Neural crest cell (in vitro differentiated cells): ENCODE results near the gene ZSCAN1. TPM values are rescaled to one million over a fixed set of nuclear protein-coding genes. Genes with fewer than 3 reads are reported as not detected.
A peak's percentile ranks its signal among the peaks of the same experiment; 100 is the strongest.

Experiments used
- DNase-seq: peaks from one replicate; pipeline ENCODE4 v3.0.0; 2021; ENCODE audit warnings: low read depth, mixed read lengths, low spot score
- H3K27ac Mint-ChIP-seq: one replicate; pipeline ENCODE4 v1.8.0; 2021; ENCODE audit warnings: mild to moderate bottlenecking, mixed read lengths; ENCODE audit not compliant: unreplicated experiment
- H3K27me3 Mint-ChIP-seq: 2 replicates; pipeline ENCODE4 v1.8.0; 2021; ENCODE audit warnings: low read depth, mild to moderate bottlenecking, mixed read lengths
- H3K36me3 Mint-ChIP-seq: 2 replicates; pipeline ENCODE4 v1.8.0; 2021; ENCODE audit warnings: low read depth, mild to moderate bottlenecking, mixed read lengths
- H3K4me1 Mint-ChIP-seq: 2 replicates; pipeline ENCODE4 v1.8.0; 2021; ENCODE audit warnings: mixed read lengths
- H3K4me3 Mint-ChIP-seq: one replicate; pipeline ENCODE4 v1.8.0; 2021; ENCODE audit warnings: mild to moderate bottlenecking, mixed read lengths
- H3K9me3 Mint-ChIP-seq: 2 replicates; pipeline ENCODE4 v1.8.0; 2021; ENCODE audit warnings: mixed read lengths
- long read RNA-seq: library from polyadenylated mRNA; unstranded; transcript quantifications from one replicate; pipeline ENCODE4 v2.0.0, GENCODE V29; 2020
- total RNA-seq: library from RNA; stranded (reverse); gene quantifications from 2 replicates; pipeline ENCODE4 v1.2.1, GENCODE V29; 2021
- TF ChIP-seq, protein P1 (sequence below): fragments of 200-600 bp; sonication (generic); conservative IDR thresholded peaks from 2 replicates; pipeline ENCODE4 v1.5.0; 2021; ENCODE audit warnings: antibody characterized with exemption, mild to moderate bottlenecking

Gene ZSCAN1
- total RNA-seq = 7.1 and 7.6 TPM in 2 replicates
- long read RNA-seq = 0 reads

- Mint-ChIP-seq H3K4me3 (peak within 1 kb of the TSS; percentile 93), H3K9me3 (peaks cover 15% of the 10 kb centered on the region), H3K27ac (peak within 1 kb of the TSS; percentile 93), H3K4me1 (peaks cover 13% of the 10 kb centered on the region), H3K36me3 (peaks cover 19% of the 10 kb centered on the region), H3K27me3 (peaks cover 2% of the 10 kb centered on the region)
- TF ChIP-seq, protein P1, sequence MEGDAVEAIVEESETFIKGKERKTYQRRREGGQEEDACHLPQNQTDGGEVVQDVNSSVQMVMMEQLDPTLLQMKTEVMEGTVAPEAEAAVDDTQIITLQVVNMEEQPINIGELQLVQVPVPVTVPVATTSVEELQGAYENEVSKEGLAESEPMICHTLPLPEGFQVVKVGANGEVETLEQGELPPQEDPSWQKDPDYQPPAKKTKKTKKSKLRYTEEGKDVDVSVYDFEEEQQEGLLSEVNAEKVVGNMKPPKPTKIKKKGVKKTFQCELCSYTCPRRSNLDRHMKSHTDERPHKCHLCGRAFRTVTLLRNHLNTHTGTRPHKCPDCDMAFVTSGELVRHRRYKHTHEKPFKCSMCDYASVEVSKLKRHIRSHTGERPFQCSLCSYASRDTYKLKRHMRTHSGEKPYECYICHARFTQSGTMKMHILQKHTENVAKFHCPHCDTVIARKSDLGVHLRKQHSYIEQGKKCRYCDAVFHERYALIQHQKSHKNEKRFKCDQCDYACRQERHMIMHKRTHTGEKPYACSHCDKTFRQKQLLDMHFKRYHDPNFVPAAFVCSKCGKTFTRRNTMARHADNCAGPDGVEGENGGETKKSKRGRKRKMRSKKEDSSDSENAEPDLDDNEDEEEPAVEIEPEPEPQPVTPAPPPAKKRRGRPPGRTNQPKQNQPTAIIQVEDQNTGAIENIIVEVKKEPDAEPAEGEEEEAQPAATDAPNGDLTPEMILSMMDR = no peak
- peak; percentile 73 for DNase-seq
These were observed at the start of gene ZSCAN1 for GRCh38 chr19:58033741-58034476. Gene ZSCAN1 (plus strand): TSS chr19:58034025. CDS start chr19:58037837, 3,812 bp downstream.

- no peak for DNase-seq
- peaks cover 87% of the 10 kb centered on the region for H3K36me3 Mint-ChIP-seq
- peaks cover 4% of the 10 kb centered on the region for H3K27me3 Mint-ChIP-seq
- H3K4me1 Mint-ChIP-seq = no peaks in the 10 kb centered on the region
- H3K4me3 Mint-ChIP-seq = peak overlapping the region; percentile 27
- H3K9me3 Mint-ChIP-seq = peaks cover 29% of the 10 kb centered on the region
- TF ChIP-seq, protein P1 = no peak
- no peak overlapping the region for H3K27ac Mint-ChIP-seq
These were observed 41.0 kb upstream of the ZSCAN1 start for GRCh38 chr19:57992841-57993240.

- H3K36me3 Mint-ChIP-seq = peaks cover 92% of the 10 kb centered on the region
- DNase-seq = no peak
- peak overlapping the region; percentile 91 for H3K4me3 Mint-ChIP-seq
- TF ChIP-seq, protein P1 = no peak
- H3K4me1 Mint-ChIP-seq = peaks cover 19% of the 10 kb centered on the region
- H3K27me3 Mint-ChIP-seq = peaks cover 4% of the 10 kb centered on the region
- H3K27ac Mint-ChIP-seq = no peak overlapping the region
- H3K9me3 Mint-ChIP-seq = peaks cover 22% of the 10 kb centered on the region
These were observed 33.1 kb upstream of the ZSCAN1 start for GRCh38 chr19:58000677-58001076.

DNA sequence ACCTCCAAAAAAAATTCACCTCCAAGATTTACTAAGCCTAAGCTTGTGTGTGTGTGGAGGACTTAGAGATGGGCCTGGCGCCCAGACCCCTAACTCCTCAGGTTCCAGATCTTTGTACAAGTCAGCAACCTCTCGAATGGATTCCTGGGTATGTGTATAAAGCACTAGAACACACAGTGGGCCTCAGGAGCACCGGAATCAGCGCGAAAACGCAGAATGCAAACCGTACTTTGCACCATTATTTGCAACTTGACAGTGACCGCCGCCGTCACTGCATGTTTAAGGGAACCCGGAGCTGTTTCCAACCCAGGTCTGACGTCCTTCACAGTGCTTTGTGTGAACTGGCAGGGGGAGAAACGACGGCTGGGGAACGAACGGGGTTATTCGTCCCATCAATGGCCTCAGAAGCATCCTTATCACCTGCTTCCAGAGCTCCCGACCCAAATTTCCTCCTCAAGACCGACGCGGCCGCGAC is 31.9 kb upstream of the ZSCAN1 start:
- Mint-ChIP-seq H3K9me3 (peaks cover 27% of the 10 kb centered on the region), H3K4me3 (peak overlapping the region; percentile 91), H3K36me3 (peaks cover 90% of the 10 kb centered on the region), H3K27me3 (peaks cover 4% of the 10 kb centered on the region), H3K27ac (peak overlapping the region; percentile 93), H3K4me1 (peaks cover 19% of the 10 kb centered on the region)
- no peak for DNase-seq
- TF ChIP-seq, protein P1 = no peak

GRCh38 chr19:58002384-58003173 is 31.2 kb upstream of the ZSCAN1 start, which contains the start of gene ZNF606:
Gene ZNF606 (minus strand): TSS chr19:58002820. CDS start chr19:58001319, 1,501 bp downstream.
- TF ChIP-seq, protein P1 = no peak
- H3K27me3 Mint-ChIP-seq = peaks cover 4% of the 10 kb centered on the region
- H3K4me3 Mint-ChIP-seq = peak within 1 kb of the TSS; percentile 91
- DNase-seq = peak; percentile 75
- H3K9me3 Mint-ChIP-seq = peaks cover 28% of the 10 kb centered on the region
- peaks cover 90% of the 10 kb centered on the region for H3K36me3 Mint-ChIP-seq
- peaks cover 19% of the 10 kb centered on the region for H3K4me1 Mint-ChIP-seq
- H3K27ac Mint-ChIP-seq = peak within 1 kb of the TSS; percentile 93
